HEK293T (cell line): ENCODE data around the gene USP9X.

Experiments used
- BHLHE40 ChIP-seq: fragments of 450-650 bp; IDR thresholded peaks from 2 replicates; pipeline ENCODE4 v1.6.1; 2016; ENCODE audit warnings: mild to moderate bottlenecking, moderate library complexity, borderline replicate concordance
- ELF4 ChIP-seq: fragments of 450-650 bp; IDR thresholded peaks from 2 replicates; pipeline ENCODE4 v1.6.1; 2017; ENCODE audit warnings: antibody characterized with exemption
- FOXM1 ChIP-seq: fragments of 450-650 bp; IDR thresholded peaks from 2 replicates; pipeline ENCODE4 v1.6.1; 2017; ENCODE audit warnings: mild to moderate bottlenecking, borderline replicate concordance
- HDGF ChIP-seq: fragments of 450-650 bp; IDR thresholded peaks from 2 replicates; pipeline ENCODE4 v1.6.1; 2017; ENCODE audit warnings: antibody characterized with exemption, borderline replicate concordance
- L3MBTL2 ChIP-seq: fragments of 450-650 bp; conservative IDR thresholded peaks from 2 replicates; pipeline ENCODE4 v1.6.1; 2016; ENCODE audit warnings: mild to moderate bottlenecking
- LEF1 ChIP-seq: fragments of 450-650 bp; IDR thresholded peaks from 2 replicates; pipeline ENCODE4 v1.6.1; 2017; ENCODE audit warnings: mild to moderate bottlenecking, borderline replicate concordance
- SUZ12 ChIP-seq: fragments of 450-650 bp; IDR thresholded peaks from 2 replicates; pipeline ENCODE4 v1.6.1; 2016; ENCODE audit warnings: mild to moderate bottlenecking
- TARDBP ChIP-seq: fragments of 450-650 bp; IDR thresholded peaks from 2 replicates; pipeline ENCODE4 v1.6.1; 2016

DNA sequence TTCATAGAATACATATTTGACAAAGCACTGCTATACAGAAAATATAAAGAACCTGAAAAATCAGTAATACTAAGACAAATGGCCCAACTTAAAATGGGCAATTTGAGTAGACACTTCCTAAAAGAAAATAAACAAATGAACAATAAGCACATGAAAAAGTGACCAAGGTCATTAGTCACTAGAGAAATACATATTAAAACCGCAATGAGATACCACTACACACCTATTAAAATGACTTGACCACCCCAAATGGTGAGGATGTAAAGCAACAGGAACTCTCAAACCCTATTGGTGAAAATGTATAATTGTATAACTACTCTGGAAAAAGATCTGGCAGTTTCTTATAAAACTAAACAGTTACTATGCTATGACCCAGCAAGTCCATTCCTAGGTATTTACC is 34.0 kb upstream of the USP9X start:
- TF ChIP-seq FOXM1, result no peak
- TF ChIP-seq SUZ12, result no peak
- TF ChIP-seq HDGF, result no peak
- no peak for TF ChIP-seq TARDBP
- TF ChIP-seq ELF4, result no peak
- TF ChIP-seq LEF1, result no peak
- no peak for TF ChIP-seq L3MBTL2
- no peak for TF ChIP-seq BHLHE40
